ENCODE results near the gene KRT6A.

DNA sequence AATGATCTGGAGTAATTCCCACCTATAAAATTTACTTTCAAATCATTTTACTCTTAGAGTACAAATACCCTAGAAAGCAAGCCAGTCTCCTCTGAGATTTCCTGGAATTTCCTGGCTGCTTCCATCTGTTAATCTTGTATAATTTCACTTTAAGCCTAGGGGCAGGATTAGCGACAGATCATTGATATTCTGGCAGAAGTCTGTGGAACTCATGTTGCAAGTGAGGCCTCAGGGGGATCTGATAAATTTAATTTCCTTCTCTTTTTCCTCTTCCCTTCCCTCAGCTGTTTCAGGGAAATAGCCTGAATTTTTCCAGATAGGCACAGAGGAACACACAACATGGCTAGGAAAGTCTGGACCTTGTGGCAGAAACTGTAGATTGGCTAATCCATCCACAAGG, 5.9 kb upstream of the KRT6A start:
- TF ChIP-seq CTCF (IDR thresholded peaks at IDR 0.05) = no peak
- TF ChIP-seq POLR2A (IDR thresholded peaks at IDR 0.05) = no peak
- TF ChIP-seq POLR2AphosphoS5 (IDR thresholded peaks at IDR 0.05) = no peak
- TF ChIP-seq EP300 (IDR thresholded peaks at IDR 0.05) = no peak

Data from stomach (tissue), 4 donors.